GM23248 (cell line): ENCODE measurements around the gene PLVAP. TPM values are rescaled to one million over a fixed set of nuclear protein-coding genes. Genes with fewer than 3 reads are reported as not detected.
A peak's percentile ranks its signal among the peaks of the same experiment; 100 is the strongest.

Experiments used
- DNase-seq: peaks from one replicate; pipeline ENCODE4 v3.0.0-alpha.2; 2015
- H2AFZ ChIP-seq: fragments of 200-600 bp; sonication (generic); 2 replicates; pipeline ENCODE4 v1.6.1; 2016; ENCODE audit warnings: antibody characterized with exemption
- H3F3A ChIP-seq: fragments of 200-600 bp; sonication (generic); 2 replicates; pipeline ENCODE4 v1.6.1; 2016; ENCODE audit warnings: mild to moderate bottlenecking, antibody characterized with exemption, mixed run types; ENCODE audit not compliant: insufficient read depth
- H3K27ac ChIP-seq: fragments of 200-600 bp; sonication (generic); 2 replicates; pipeline ENCODE4 v1.5.1; 2016; ENCODE audit warnings: mild to moderate bottlenecking
- H3K27me3 ChIP-seq: fragments of 200-600 bp; sonication (generic); replicated peaks from 2 replicates; pipeline ENCODE4 v1.6.1; 2016; ENCODE audit warnings: mild to moderate bottlenecking; ENCODE audit not compliant: insufficient read depth
- H3K36me3 ChIP-seq: fragments of 200-600 bp; sonication (generic); 2 replicates; pipeline ENCODE4 v1.6.1; 2016; ENCODE audit warnings: low read depth, mild to moderate bottlenecking
- H3K4me1 ChIP-seq: fragments of 200-600 bp; sonication (generic); 2 replicates; pipeline ENCODE4 v1.6.1; 2016; ENCODE audit warnings: mild to moderate bottlenecking; ENCODE audit not compliant: insufficient read depth
- H3K4me2 ChIP-seq: fragments of 200-600 bp; sonication (generic); one replicate; pipeline ENCODE4 v1.6.1; 2016; ENCODE audit warnings: mild to moderate bottlenecking; ENCODE audit not compliant: unreplicated experiment
- H3K4me3 ChIP-seq: fragments of 200-600 bp; sonication (generic); 2 replicates; pipeline ENCODE4 v1.5.1; 2016; ENCODE audit warnings: mild to moderate bottlenecking
- H3K79me2 ChIP-seq: fragments of 200-600 bp; sonication (generic); 2 replicates; pipeline ENCODE4 v1.6.1; 2016; ENCODE audit warnings: mild to moderate bottlenecking; ENCODE audit not compliant: insufficient read depth
- H3K9ac ChIP-seq: fragments of 200-600 bp; sonication (generic); 2 replicates; pipeline ENCODE4 v1.6.1; 2016; ENCODE audit warnings: mild to moderate bottlenecking
- H3K9me2 ChIP-seq: fragments of 200-600 bp; sonication (generic); 2 replicates; pipeline ENCODE4 v1.6.1; 2016; ENCODE audit warnings: mixed run types, mild to moderate bottlenecking, moderate library complexity; ENCODE audit not compliant: insufficient read depth
- H3K9me3 ChIP-seq: fragments of 200-600 bp; sonication (generic); one replicate; pipeline ENCODE4 v1.6.1; 2017; ENCODE audit warnings: low read depth
- H4K20me1 ChIP-seq: fragments of 200-600 bp; sonication (generic); 2 replicates; pipeline ENCODE4 v1.6.0; 2016; ENCODE audit not compliant: insufficient read depth
- EZH2 ChIP-seq: fragments of 200-600 bp; sonication (generic); IDR thresholded peaks from 2 replicates; pipeline ENCODE4 v1.6.1; 2018; ENCODE audit warnings: antibody characterized with exemption, mild to moderate bottlenecking; ENCODE audit not compliant: insufficient read depth, poor library complexity, severe bottlenecking
- EZH2phosphoT487 ChIP-seq: fragments of 200-600 bp; sonication (generic); IDR thresholded peaks from 2 replicates; pipeline ENCODE4 v1.6.1; 2018; ENCODE audit warnings: antibody characterized with exemption, moderate library complexity, mild to moderate bottlenecking, low read depth; ENCODE audit not compliant: insufficient read depth
- WGBS, 2 experiments: methylation state at CpG; one replicate each; pipeline ENCODE4 v1.1.6; 2015 to 2017; ENCODE audit warnings: low lambda C conversion rate in 2 of 2, low coverage in 1 of 2; ENCODE audit errors: missing lambda C conversion rate in 2 of 2; 5-methylcytosine and 5-hydroxymethylcytosine counted together
- in situ Hi-C: fragments of 300-500 bp; cut with MboI; formaldehyde crosslinking; loops from 2 replicates; pipeline ENCODE4 v1.15.0; 2020
- polyA plus RNA-seq: library from polyadenylated mRNA; unstranded; fragments of >200 nt; fragmentation: Nextera tagmentation; extraction: Ambion mirVana; gene quantifications from 2 replicates; pipeline ENCODE4 v1.2.1, GENCODE V29; 2016
- total RNA-seq: library from RNA; depleted of rRNA; stranded (reverse); fragments of >200 nt; shearing (Covaris generic); gene quantifications from 2 replicates; pipeline ENCODE4 v1.2.3, GENCODE V29; 2014; rRNA removed

PLVAP gene, protein sequence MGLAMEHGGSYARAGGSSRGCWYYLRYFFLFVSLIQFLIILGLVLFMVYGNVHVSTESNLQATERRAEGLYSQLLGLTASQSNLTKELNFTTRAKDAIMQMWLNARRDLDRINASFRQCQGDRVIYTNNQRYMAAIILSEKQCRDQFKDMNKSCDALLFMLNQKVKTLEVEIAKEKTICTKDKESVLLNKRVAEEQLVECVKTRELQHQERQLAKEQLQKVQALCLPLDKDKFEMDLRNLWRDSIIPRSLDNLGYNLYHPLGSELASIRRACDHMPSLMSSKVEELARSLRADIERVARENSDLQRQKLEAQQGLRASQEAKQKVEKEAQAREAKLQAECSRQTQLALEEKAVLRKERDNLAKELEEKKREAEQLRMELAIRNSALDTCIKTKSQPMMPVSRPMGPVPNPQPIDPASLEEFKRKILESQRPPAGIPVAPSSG
- total RNA-seq (not detected in 2 replicates), polyA plus RNA-seq (not detected in 2 replicates)

DNA sequence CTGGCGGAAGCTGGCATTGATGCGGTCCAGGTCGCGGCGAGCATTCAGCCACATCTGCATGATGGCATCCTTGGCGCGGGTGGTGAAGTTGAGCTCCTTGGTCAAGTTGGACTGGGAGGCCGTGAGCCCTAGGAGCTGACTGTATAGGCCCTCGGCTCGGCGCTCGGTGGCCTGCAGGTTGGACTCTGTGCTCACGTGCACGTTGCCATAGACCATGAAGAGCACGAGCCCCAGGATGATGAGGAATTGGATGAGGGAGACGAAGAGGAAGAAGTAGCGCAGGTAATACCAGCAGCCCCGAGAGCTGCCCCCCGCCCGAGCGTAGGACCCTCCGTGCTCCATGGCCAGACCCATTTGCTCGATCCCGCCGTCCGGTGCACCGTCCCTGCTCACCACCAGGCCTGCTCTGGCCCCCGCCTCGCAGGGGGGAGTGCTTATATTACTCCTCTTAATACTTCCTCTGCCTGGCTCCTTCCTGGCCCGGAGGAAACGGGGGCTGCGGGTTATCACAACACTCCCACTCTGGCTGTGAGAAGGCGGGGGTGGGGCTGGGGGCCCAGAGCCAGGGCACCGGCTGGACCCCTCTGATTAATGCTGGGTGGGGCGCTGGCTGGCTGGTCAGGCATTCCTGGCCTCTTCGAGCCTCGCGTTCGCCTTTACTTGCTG is at the start of gene PLVAP:
Gene PLVAP, minus strand, starts transcription at position 408 of the 666 bp plus-strand sequence. Its CDS starts 54 bp downstream, at position 354.
- WGBS, 2 experiments = 58 to 61% methylated on average over 32 to 39 of the region's 39 CpGs
- no peak for DNase-seq
- in situ Hi-C loops = no loop called here
- TF ChIP-seq EZH2phosphoT487 (no peak), EZH2 (no peak)
- 0 out of 2 replicates have a peak, but pooled peaks cover 8% of the 10 kb centered on the region for H3K27me3 ChIP-seq
- no peaks in the 10 kb centered on the region for H3K79me2 ChIP-seq
- no peaks in the 10 kb centered on the region for H4K20me1 ChIP-seq
- no peaks in the 10 kb centered on the region for H3F3A ChIP-seq
- H3K4me3 ChIP-seq = no peak within 1 kb of the TSS
- no peaks in the 10 kb centered on the region for H3K9me2 ChIP-seq
- H3K9me3 ChIP-seq = no peaks in the 10 kb centered on the region
- H3K27ac ChIP-seq = no peak within 1 kb of the TSS
- H3K36me3 ChIP-seq = no peaks in the 10 kb centered on the region
- H3K4me1 ChIP-seq = no peaks in the 10 kb centered on the region
- no peak within 1 kb of the TSS for H3K9ac ChIP-seq
- H2AFZ ChIP-seq = no peak within 1 kb of the TSS
- H3K4me2 ChIP-seq = no peak within 1 kb of the TSS

DNA sequence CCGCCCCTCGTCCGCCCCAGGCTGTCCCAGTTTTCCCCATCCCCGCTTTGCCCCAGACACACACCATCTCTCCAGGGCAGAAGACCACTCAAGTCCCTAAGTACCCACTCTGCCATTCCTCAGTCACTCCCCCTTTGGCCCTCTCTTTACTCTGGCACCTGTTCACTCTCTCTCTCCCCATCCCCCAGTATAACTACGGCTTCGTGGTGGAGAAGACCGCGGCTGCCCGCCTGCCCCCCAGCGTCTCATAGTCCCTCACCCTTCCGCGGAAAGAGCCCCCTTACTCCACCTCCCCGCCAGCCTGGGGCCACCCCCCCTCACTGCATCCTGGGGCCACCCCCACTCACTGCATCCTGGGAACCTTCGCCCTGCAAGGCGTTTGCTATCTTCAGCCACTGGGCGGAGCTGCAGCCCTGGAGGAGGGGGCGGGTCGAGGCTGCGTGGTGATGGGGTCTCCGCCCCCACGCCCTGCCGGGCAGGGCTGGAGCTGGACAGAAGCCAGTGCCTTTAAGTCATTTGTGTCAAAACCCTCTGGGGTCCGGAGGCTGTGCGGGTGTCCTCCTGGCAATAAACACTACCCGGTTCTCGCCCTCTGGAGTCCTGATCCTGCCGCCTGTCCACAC is 47.7 kb upstream of the PLVAP start:
- Histone ChIP-seq H3K9me2 (no peaks in the 10 kb centered on the region), H3F3A (no peaks in the 10 kb centered on the region), H3K4me3 (no peak overlapping the region), H2AFZ (no peak overlapping the region), H3K79me2 (no peaks in the 10 kb centered on the region), H3K4me2 (no peak overlapping the region), H3K9me3 (no peaks in the 10 kb centered on the region), H4K20me1 (no peaks in the 10 kb centered on the region), H3K36me3 (no peaks in the 10 kb centered on the region), H3K9ac (no peak overlapping the region), H3K4me1 (no peaks in the 10 kb centered on the region; the same call in 1 of the 2 replicates), H3K27me3 (no peaks in the 10 kb centered on the region), H3K27ac (no peak overlapping the region)
- TF ChIP-seq EZH2phosphoT487 = no peak
- no peak for TF ChIP-seq EZH2
- in situ Hi-C loops = no loop called here
- peak; percentile 24 for DNase-seq
- 43 to 51% methylated on average over 21 to 27 of the region's 27 CpGs for WGBS, 2 experiments

DNA sequence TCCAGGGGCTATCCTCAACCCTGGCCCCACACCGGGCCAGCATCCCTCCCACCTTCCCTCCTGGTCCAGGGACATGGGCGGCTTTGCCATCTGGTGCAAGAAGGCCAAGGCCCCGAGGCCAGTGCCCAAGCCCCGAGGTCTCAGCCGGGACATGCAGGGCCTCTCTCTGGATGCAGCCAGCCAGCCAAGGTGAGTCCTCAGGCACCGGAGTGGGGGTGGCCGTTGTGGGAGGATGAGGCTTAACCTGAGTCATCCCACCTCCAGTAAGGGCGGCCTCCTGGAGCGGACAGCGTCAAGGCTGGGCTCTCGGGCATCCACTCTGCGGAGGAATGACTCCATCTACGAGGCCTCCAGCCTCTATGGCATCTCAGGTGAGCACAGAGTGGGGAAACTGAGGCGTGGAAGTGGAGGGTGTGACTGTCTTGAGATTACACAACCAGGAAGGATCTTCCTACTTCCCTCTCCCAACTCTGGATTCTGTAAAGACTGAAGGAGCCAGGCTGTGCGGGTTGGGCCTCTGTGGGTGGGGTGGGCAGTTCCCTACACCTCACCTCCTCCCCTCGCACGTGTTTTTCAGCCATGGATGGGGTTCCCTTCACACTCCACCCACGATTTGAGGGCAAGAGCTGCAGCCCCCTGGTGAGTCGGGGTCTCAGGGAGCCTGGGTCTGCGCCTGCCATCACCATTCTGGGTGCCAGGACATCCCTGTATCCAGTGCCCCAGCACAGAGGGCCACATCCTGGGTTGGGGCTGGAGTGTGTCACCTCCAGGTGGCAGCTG is 46.5 kb upstream of the PLVAP start:
- Histone ChIP-seq H2AFZ (no peak overlapping the region), H3K4me2 (no peak overlapping the region), H3K36me3 (no peaks in the 10 kb centered on the region), H3K9ac (no peak overlapping the region), H3K9me2 (no peaks in the 10 kb centered on the region), H3K79me2 (no peaks in the 10 kb centered on the region), H3K4me3 (no peak overlapping the region), H4K20me1 (no peaks in the 10 kb centered on the region), H3K4me1 (no peaks in the 10 kb centered on the region; the same call in 1 of the 2 replicates), H3K27ac (no peak overlapping the region), H3K9me3 (no peaks in the 10 kb centered on the region), H3F3A (0 out of 2 replicates have a peak, but pooled peaks cover 8% of the 10 kb centered on the region), H3K27me3 (no peaks in the 10 kb centered on the region)
- DNase-seq = no peak
- TF ChIP-seq EZH2 = no peak
- TF ChIP-seq EZH2phosphoT487 = no peak
- in situ Hi-C loops = no loop called here
- WGBS, 2 experiments = 93 to 97% methylated on average over 20 of the region's 20 CpGs

DNA sequence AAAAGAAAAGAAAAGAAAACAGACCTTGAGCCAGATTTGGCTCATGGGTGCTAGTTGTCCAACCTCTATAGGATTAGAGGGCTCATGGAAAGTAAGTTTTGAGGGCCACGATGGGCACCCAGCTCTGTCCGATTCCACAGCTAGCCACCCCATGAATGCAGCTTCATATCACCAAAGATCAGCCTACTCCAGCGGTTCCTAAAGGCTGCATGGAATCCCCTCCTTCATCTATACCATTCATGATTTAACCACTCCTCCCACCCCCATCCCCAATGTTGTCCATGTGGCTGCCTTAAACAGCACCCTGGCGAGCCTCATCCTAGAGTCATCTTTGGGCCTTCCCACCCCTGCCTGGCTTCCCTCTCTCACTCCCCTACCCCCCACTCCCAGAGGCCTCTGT is 44.8 kb upstream of the PLVAP start:
- H3K4me2 ChIP-seq = no peak overlapping the region
- no peak overlapping the region for H2AFZ ChIP-seq
- in situ Hi-C loops = no loop called here
- no peaks in the 10 kb centered on the region for H3K9me3 ChIP-seq
- no peaks in the 10 kb centered on the region for H3K79me2 ChIP-seq
- no peaks in the 10 kb centered on the region for H3K9me2 ChIP-seq
- 97 to 98% methylated on average over 4 of the region's 4 CpGs for WGBS, 2 experiments
- H3K27ac ChIP-seq = no peak overlapping the region
- no peaks in the 10 kb centered on the region for H4K20me1 ChIP-seq
- no peaks in the 10 kb centered on the region for H3K36me3 ChIP-seq
- no peaks in the 10 kb centered on the region for H3K27me3 ChIP-seq
- TF ChIP-seq EZH2phosphoT487 (no peak), EZH2 (no peak)
- no peak overlapping the region for H3K4me3 ChIP-seq
- H3F3A ChIP-seq = 0 out of 2 replicates have a peak, but pooled peaks cover 8% of the 10 kb centered on the region
- H3K4me1 ChIP-seq = no peaks in the 10 kb centered on the region; the same call in 1 of the 2 replicates
- H3K9ac ChIP-seq = no peak overlapping the region
- DNase-seq = no peak
